Body of pancreas (tissue), 4 donors: ENCODE results near the gene RANBP17. TPM values are rescaled to one million over a fixed set of nuclear protein-coding genes. Genes with fewer than 3 reads are reported as not detected.

ENCODE experiments used
- ATAC-seq: fragments of 150-250 bp; one replicate; pipeline ENCODE4 v1.9.1; 2016
- DNase-seq, 4 donors: peaks; one replicate each; pipeline ENCODE4 v3.0.0-alpha.2; 2019
- H3K27ac ChIP-seq, 4 donors: fragments of 200-600 bp; sonication (generic); 1 replicate in 3 of 4; 2 replicates in 1 of 4; pipeline versions ENCODE4 v1.5.1 to v1.6.1; 2016 to 2019; ENCODE audit warnings: mild to moderate bottlenecking in 1 of 4, mixed read lengths in 1 of 4, moderate library complexity in 1 of 4
- H3K27me3 ChIP-seq, 2 donors: fragments of 200-600 bp; sonication (generic); one replicate each; pipeline ENCODE4 v1.6.0; 2016; ENCODE audit warnings: mild to moderate bottlenecking in 1 of 2
- H3K36me3 ChIP-seq, 2 donors: fragments of 200-600 bp; sonication (generic); replicated peaks in 1 of 2; 2 replicates each; pipeline ENCODE4 v1.5.1; 2016; ENCODE audit warnings: low read depth in 2 of 2; ENCODE audit not compliant: insufficient read depth in 1 of 2
- H3K4me1 ChIP-seq: fragments of 200-600 bp; sonication (generic); one replicate; pipeline ENCODE4 v1.6.0; 2016
- H3K4me3 ChIP-seq, 2 donors: fragments of 200-600 bp; sonication (generic); 1 replicate in 1 of 2; 2 replicates in 1 of 2; pipeline ENCODE4 v1.5.1; 2016 to 2019
- H3K9me3 ChIP-seq, 3 donors: fragments of 200-600 bp; sonication (generic); 1 replicate in 2 of 3; 2 replicates in 1 of 3; pipeline ENCODE4 v1.5.1; 2016
- POLR2A ChIP-seq, 3 donors: fragments of 450-650 bp; IDR thresholded peaks; one replicate each; pipeline ENCODE4 v1.6.1; 2016; ENCODE audit warnings: antibody characterized with exemption in 3 of 3, mild to moderate bottlenecking in 2 of 3
- WGBS, 2 donors: methylation state at CpG; one replicate each; pipeline ENCODE4 v1.1.5; 2017; 5-methylcytosine and 5-hydroxymethylcytosine counted together
- intact Hi-C: fragments of 100-400 bp; cut with DNase I; formaldehyde crosslinking; loops from one replicate; pipeline ENCODE4 v1.15.1; 2023
- total RNA-seq, 2 donors: library from RNA; depleted of rRNA; stranded (reverse); fragments of >200 nt; gene quantifications; one replicate each; pipeline ENCODE4 v1.1.0, GENCODE V29; 2016
- TF ChIP-seq, protein P1 (sequence below), 7 experiments: fragments of 450-650 bp in 4 of 7; fragments of 200-600 bp in 3 of 7; sonication (generic) in 3 of 7; IDR thresholded peaks; one replicate each; pipeline ENCODE4 v1.5.1; 2016 to 2019; ENCODE audit warnings: antibody characterized with exemption in 7 of 7

The RANBP17 gene
- total RNA-seq, 2 donors from 2014 or later: 6.6 to 9.1 TPM

DNA sequence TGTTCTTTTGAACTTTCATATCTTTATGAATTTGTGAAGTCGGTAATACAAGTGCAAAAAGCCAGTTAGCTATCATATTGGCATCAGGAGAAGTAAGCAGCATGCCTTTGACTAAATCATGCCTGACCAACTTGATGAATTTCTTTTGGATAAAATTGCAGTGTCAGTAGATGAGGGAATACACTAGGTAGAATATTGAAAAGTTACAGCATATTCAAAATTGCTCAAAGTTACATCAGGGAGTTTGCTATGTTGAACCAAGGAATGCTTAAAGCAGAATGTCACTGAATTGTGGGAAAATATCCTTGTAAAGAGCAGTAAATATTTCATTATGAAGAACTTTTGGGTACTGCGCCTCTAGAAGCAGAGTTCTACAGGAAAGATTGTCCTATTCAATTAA is 360.1 kb downstream of the RANBP17 start:
- TF ChIP-seq, protein P1, sequence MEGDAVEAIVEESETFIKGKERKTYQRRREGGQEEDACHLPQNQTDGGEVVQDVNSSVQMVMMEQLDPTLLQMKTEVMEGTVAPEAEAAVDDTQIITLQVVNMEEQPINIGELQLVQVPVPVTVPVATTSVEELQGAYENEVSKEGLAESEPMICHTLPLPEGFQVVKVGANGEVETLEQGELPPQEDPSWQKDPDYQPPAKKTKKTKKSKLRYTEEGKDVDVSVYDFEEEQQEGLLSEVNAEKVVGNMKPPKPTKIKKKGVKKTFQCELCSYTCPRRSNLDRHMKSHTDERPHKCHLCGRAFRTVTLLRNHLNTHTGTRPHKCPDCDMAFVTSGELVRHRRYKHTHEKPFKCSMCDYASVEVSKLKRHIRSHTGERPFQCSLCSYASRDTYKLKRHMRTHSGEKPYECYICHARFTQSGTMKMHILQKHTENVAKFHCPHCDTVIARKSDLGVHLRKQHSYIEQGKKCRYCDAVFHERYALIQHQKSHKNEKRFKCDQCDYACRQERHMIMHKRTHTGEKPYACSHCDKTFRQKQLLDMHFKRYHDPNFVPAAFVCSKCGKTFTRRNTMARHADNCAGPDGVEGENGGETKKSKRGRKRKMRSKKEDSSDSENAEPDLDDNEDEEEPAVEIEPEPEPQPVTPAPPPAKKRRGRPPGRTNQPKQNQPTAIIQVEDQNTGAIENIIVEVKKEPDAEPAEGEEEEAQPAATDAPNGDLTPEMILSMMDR (IDR thresholded peaks at IDR 0.05): no peak
- TF ChIP-seq POLR2A (IDR thresholded peaks at IDR 0.05): no peak
- Histone ChIP-seq H3K4me3 (no peak overlapping the region), H3K4me1 (no peaks in the 10 kb centered on the region), H3K27ac (no peak overlapping the region), H3K36me3 (no peaks in the 10 kb centered on the region), H3K27me3 (no peaks in the 10 kb centered on the region), H3K9me3 (no peaks in the 10 kb centered on the region)
- DNase-seq (no peak), ATAC-seq (no peak)
- intact Hi-C loops: no loop called here
- 91 to 96% methylated on average over 2 of the region's 2 CpGs for WGBS, 2 donors

DNA sequence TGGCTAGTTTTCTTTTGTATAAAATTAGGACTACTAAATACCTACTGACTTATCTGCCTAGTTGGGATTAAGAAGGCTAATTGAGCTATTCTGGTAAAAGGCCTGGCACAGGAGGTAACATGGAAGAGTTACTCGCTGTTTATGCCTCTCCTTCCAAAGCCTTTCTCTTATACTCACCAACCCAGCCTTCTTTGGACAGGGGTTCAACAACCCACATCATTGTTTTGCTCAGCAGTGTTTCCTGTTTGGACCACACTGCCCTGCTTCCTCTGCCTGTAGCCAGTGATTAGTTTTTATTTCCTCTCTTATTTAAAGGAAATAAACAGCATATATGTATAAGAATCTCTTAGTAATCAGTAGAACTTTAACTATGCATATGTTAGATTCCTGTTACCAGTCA is 362.1 kb downstream of the RANBP17 start:
- TF ChIP-seq, protein P1 (IDR thresholded peaks at IDR 0.05): no peak
- no peak for TF ChIP-seq POLR2A (IDR thresholded peaks at IDR 0.05)
- H3K9me3 ChIP-seq: no peaks in the 10 kb centered on the region
- no peaks in the 10 kb centered on the region for H3K27me3 ChIP-seq
- WGBS, 2 donors: 75 to 95% methylated on average over 1 of the region's 1 CpG
- intact Hi-C loops: no loop called here
- H3K36me3 ChIP-seq: no peaks in the 10 kb centered on the region
- H3K4me1 ChIP-seq: no peaks in the 10 kb centered on the region
- no peak overlapping the region for H3K4me3 ChIP-seq
- ATAC-seq: no peak
- H3K27ac ChIP-seq: no peak overlapping the region
- no peak for DNase-seq

DNA sequence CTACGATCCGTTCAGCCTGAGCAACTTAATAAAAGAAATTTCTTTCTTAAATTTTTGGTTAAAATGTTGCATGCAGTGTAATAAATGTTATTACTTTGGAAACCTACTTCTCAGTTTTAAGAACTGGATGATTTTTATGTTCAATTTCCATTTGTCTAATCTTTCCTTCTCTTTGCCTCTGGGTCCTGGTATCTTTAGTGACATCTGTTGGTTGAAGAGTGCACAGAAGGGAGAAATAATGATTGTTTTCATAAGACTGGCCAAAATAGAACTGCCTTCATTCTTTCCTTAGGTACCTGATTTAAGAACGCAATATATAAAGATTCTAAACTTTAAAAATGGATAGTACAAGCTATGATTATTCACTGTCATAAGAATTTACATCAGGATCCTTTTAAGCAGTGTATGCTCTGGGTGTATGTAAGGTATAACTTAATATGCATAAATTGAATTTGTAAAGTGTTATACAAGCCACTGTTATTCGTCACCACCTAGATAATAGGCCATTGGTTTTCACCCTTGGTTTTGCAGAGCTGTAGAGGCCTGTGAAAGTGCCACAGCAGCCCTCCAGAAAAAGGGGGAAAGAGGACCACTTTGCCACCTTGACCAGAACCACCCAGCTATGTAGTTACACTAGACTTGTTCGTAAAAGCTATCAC is 364.4 kb downstream of the RANBP17 start:
- DNase-seq: no peak
- H3K27ac ChIP-seq: no peak overlapping the region
- WGBS, 2 donors: 87 to 92% methylated on average over 5 of the region's 5 CpGs
- no peaks in the 10 kb centered on the region for H3K9me3 ChIP-seq
- H3K4me3 ChIP-seq: no peak overlapping the region
- TF ChIP-seq POLR2A (IDR thresholded peaks at IDR 0.05): no peak
- TF ChIP-seq, protein P1 (IDR thresholded peaks at IDR 0.05): no peak
- H3K36me3 ChIP-seq: no peaks in the 10 kb centered on the region
- no peaks in the 10 kb centered on the region for H3K27me3 ChIP-seq
- intact Hi-C loops: no loop called here
- ATAC-seq: no peak
- H3K4me1 ChIP-seq: no peaks in the 10 kb centered on the region

DNA sequence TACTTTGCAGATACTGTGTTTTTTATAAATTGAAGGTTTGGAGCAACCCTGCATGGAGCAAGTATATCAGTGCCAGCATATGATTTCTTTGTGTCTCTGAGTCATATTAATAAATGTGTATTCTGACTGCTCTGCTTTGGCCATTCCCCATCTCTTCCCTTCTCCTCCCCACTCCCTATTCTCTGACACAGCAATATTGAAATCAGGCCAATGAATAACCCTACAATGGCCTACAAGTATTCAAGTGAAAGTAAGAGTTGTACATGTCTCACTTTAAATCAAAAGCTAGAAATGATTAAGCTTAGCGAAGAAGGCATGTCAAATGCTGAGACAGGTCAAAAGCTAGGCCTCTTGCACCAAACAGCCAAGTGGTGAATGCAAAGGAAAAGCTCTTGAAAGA is 365.0 kb downstream of the RANBP17 start:
- no peak for ATAC-seq
- no peak for DNase-seq
- no peaks in the 10 kb centered on the region for H3K9me3 ChIP-seq
- H3K4me3 ChIP-seq: no peak overlapping the region
- H3K27ac ChIP-seq: no peak overlapping the region
- H3K4me1 ChIP-seq: no peaks in the 10 kb centered on the region
- TF ChIP-seq, protein P1 (IDR thresholded peaks at IDR 0.05): no peak
- no peak for TF ChIP-seq POLR2A (IDR thresholded peaks at IDR 0.05)
- 94 to 96% methylated on average over 1 of the region's 1 CpG for WGBS, 2 donors
- H3K27me3 ChIP-seq: no peaks in the 10 kb centered on the region
- no peaks in the 10 kb centered on the region for H3K36me3 ChIP-seq
- intact Hi-C loops: no loop called here

DNA sequence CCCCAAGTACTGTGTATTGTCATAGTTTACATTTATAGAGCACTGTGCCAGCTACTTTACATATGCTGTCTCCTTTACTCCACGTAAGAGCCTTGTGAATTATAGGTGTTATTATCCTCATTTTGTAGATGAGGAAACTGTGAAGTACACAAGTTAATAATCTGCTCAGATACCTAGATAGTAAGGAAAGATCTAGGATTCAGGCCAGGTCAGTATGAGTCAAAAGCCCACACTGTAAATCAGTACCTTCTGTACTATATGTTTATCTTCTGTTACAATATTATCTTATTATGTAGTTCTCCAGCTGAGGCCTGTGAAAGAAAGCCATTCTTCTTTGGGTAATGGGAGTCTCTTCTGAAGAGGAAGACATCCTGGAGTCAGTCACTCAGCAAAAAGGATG is 374.8 kb downstream of the RANBP17 start:
- H3K4me1 ChIP-seq: no peaks in the 10 kb centered on the region
- DNase-seq (no peak), ATAC-seq (no peak)
- no peak overlapping the region for H3K27ac ChIP-seq
- TF ChIP-seq, protein P1 (IDR thresholded peaks at IDR 0.05): no peak
- TF ChIP-seq POLR2A (IDR thresholded peaks at IDR 0.05): no peak
- intact Hi-C loops: no loop called here
- H3K27me3 ChIP-seq: no peaks in the 10 kb centered on the region
- H3K36me3 ChIP-seq: no peaks in the 10 kb centered on the region
- 71 to 89% methylated on average over 1 of the region's 1 CpG for WGBS, 2 donors
- H3K9me3 ChIP-seq: no peaks in the 10 kb centered on the region
- no peak overlapping the region for H3K4me3 ChIP-seq
